Trophoblast cell (in vitro differentiated cells and primary cell): ENCODE data around the gene HSPB6. TPM values are rescaled to one million over a fixed set of nuclear protein-coding genes. Genes with fewer than 3 reads are reported as not detected.

ENCODE experiments used
- DNase-seq, 2 donors: peaks; one replicate each; pipeline ENCODE4 v3.0.0-alpha.2; 2016
- H2AFZ ChIP-seq: 2 replicates; pipeline ENCODE4 v1.6.1; 2013; ENCODE audit warnings: low read length, moderate library complexity, mild to moderate bottlenecking; ENCODE audit not compliant: insufficient read depth, poor library complexity
- H2AK5ac ChIP-seq: 2 replicates; pipeline ENCODE4 v1.6.1; 2013; ENCODE audit warnings: mild to moderate bottlenecking, low read length
- H2BK120ac ChIP-seq: 2 replicates; pipeline ENCODE4 v1.6.1; 2013; ENCODE audit warnings: low read length, mild to moderate bottlenecking, moderate library complexity; ENCODE audit not compliant: insufficient read depth, poor library complexity
- H2BK12ac ChIP-seq: 2 replicates; pipeline ENCODE4 v1.6.1; 2013; ENCODE audit warnings: mild to moderate bottlenecking, low read length, moderate library complexity
- H2BK5ac ChIP-seq: 2 replicates; pipeline ENCODE4 v1.6.1; 2013; ENCODE audit warnings: low read length, low read depth, moderate library complexity, mild to moderate bottlenecking; ENCODE audit not compliant: poor library complexity
- H3K14ac ChIP-seq: 2 replicates; pipeline ENCODE4 v1.6.1; 2013; ENCODE audit warnings: mild to moderate bottlenecking, low read length
- H3K18ac ChIP-seq: 2 replicates; pipeline ENCODE4 v1.6.1; 2013; ENCODE audit warnings: mild to moderate bottlenecking, low read length
- H3K23ac ChIP-seq: 2 replicates; pipeline ENCODE4 v1.6.1; 2013; ENCODE audit warnings: low read length
- H3K27ac ChIP-seq: 2 replicates; pipeline ENCODE4 v1.5.1; 2013; ENCODE audit warnings: low read depth, mild to moderate bottlenecking, inconsistent platforms, low read length, moderate library complexity
- H3K27me3 ChIP-seq: 2 replicates; pipeline ENCODE4 v1.6.1; 2013; ENCODE audit warnings: inconsistent platforms, mild to moderate bottlenecking, low read length, moderate library complexity; ENCODE audit not compliant: insufficient read depth
- H3K36me3 ChIP-seq, 2 experiments: 1 replicate in 1 of 2; 2 replicates in 1 of 2; pipeline ENCODE4 v1.6.1; 2013; ENCODE audit warnings: low read length in 2 of 2, mild to moderate bottlenecking in 2 of 2, moderate library complexity in 1 of 2; ENCODE audit not compliant: insufficient read depth in 2 of 2, control insufficient read depth in 1 of 2
- H3K4ac ChIP-seq: 2 replicates; pipeline ENCODE4 v1.6.1; 2013; ENCODE audit warnings: low read depth, mild to moderate bottlenecking, low read length, moderate library complexity
- H3K4me1 ChIP-seq, 2 experiments: 1 replicate in 1 of 2; 2 replicates in 1 of 2; pipeline ENCODE4 v1.6.1; 2013; ENCODE audit warnings: low read length in 2 of 2, mild to moderate bottlenecking in 2 of 2, moderate library complexity in 1 of 2; ENCODE audit not compliant: insufficient read depth in 2 of 2, control insufficient read depth in 1 of 2
- H3K4me2 ChIP-seq: 2 replicates; pipeline ENCODE4 v1.6.1; 2013; ENCODE audit warnings: inconsistent platforms, mild to moderate bottlenecking, low read length, moderate library complexity
- H3K4me3 ChIP-seq: 2 replicates; pipeline ENCODE4 v1.5.1; 2013; ENCODE audit warnings: mild to moderate bottlenecking, low read depth, low read length, inconsistent platforms
- H3K79me1 ChIP-seq: one replicate; pipeline ENCODE4 v1.6.1; 2013; ENCODE audit warnings: low read length
- H3K79me2 ChIP-seq: 2 replicates; pipeline ENCODE4 v1.6.1; 2013; ENCODE audit warnings: low read length, mild to moderate bottlenecking; ENCODE audit not compliant: control insufficient read depth, insufficient read depth, poor library complexity
- H3K9ac ChIP-seq: 2 replicates; pipeline ENCODE4 v1.6.1; 2013; ENCODE audit warnings: mild to moderate bottlenecking, low read length
- H3K9me3 ChIP-seq: 2 replicates; pipeline ENCODE4 v1.6.1; 2013; ENCODE audit warnings: low read depth, mild to moderate bottlenecking, control low read depth, inconsistent platforms, low read length; ENCODE audit not compliant: insufficient read depth
- H4K12ac ChIP-seq: 2 replicates; pipeline ENCODE4 v1.6.1; 2013; ENCODE audit warnings: low read depth, mild to moderate bottlenecking, low read length, moderate library complexity
- H4K8ac ChIP-seq: 2 replicates; pipeline ENCODE4 v1.6.1; 2013; ENCODE audit warnings: low read depth, mild to moderate bottlenecking, low read length, moderate library complexity
- H4K91ac ChIP-seq: one replicate; pipeline ENCODE4 v1.6.1; 2013; ENCODE audit warnings: low read depth, mild to moderate bottlenecking, low read length, moderate library complexity
- WGBS: extraction: QIAGEN DNeasy Blood & Tissue Kit; methylation state at CpG from one replicate; pipeline ENCODE4 v1.1.7; 2013; ENCODE audit warnings: missing lambda C conversion rate; ENCODE audit not compliant: insufficient read length, insufficient coverage; ENCODE audit errors: extremely low coverage; 5-methylcytosine and 5-hydroxymethylcytosine counted together
- polyA plus RNA-seq: library from polyadenylated mRNA; stranded (reverse); fragments of 200-250 nt; gene quantifications from 2 replicates; pipeline ENCODE4 v1.2.3, GENCODE V29; 2013

The HSPB6 gene, protein sequence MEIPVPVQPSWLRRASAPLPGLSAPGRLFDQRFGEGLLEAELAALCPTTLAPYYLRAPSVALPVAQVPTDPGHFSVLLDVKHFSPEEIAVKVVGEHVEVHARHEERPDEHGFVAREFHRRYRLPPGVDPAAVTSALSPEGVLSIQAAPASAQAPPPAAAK
- polyA plus RNA-seq: 6.1 and 6.9 TPM in 2 replicates

DNA sequence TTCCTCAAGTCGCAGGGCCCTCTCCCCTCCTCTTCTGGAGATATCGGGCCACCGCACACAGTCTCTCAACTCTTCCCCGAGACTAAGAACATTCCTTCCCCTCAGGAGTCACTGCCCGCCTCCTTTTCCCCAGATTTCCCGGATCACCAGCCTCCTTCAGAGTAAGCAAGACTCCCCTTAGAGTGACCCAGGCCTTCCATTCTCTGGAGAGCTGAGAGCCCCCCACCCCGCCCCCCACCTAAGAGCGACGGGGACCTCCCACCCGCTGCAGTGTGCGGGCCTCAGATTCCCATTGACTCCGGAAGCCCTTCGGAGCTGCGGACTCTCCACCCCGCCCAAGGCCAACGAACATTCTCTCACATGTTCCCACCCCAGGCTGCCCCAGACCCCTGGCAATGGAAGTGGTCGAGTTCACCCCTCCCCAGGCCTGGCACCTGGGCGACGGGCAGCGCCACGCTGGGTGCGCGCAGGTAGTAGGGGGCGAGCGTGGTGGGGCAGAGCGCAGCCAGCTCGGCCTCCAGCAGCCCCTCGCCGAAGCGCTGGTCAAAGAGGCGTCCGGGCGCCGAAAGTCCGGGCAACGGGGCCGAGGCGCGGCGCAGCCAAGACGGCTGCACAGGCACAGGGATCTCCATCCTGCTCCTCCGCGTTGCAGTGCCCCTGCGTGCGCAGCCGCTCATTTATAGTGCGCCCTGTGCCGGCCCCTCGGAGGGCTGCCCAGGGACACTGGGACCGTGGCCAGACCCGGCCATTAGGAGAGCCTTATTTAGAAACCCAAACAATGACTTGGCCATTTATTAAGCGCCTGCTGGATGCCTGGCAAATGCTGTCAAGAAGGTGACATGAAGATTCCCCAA lies at the start of gene HSPB6:
Gene HSPB6 (minus strand): TSS at position 653 of the 854 bp plus-strand sequence. CDS start 21 bp downstream, at position 632.
- no peak within 1 kb of the TSS for H3K23ac ChIP-seq
- peaks cover 41 to 42% of the 10 kb centered on the region in 2 experiments for H3K36me3 ChIP-seq
- H2AFZ ChIP-seq: peak within 1 kb of the TSS; percentile 58
- H3K4me3 ChIP-seq: no peak within 1 kb of the TSS
- peak within 1 kb of the TSS; percentile 69 for H3K4me2 ChIP-seq
- peak within 1 kb of the TSS; percentile 71 for H3K4ac ChIP-seq
- H3K9me3 ChIP-seq: peaks cover 4% of the 10 kb centered on the region
- peak within 1 kb of the TSS; percentile 85 for H3K18ac ChIP-seq
- peak within 1 kb of the TSS; percentile 93 for H2BK120ac ChIP-seq
- peak within 1 kb of the TSS; percentile 91 for H4K91ac ChIP-seq
- H2BK12ac ChIP-seq: peak within 1 kb of the TSS; percentile 83
- H3K27ac ChIP-seq: peak within 1 kb of the TSS; percentile 93
- no peak for DNase-seq
- peak within 1 kb of the TSS; percentile 88 for H2BK5ac ChIP-seq
- WGBS: no CpG with 5 or more reads among the region's 52 CpGs
- peaks cover 27% of the 10 kb centered on the region for H3K79me1 ChIP-seq
- H3K9ac ChIP-seq: peak within 1 kb of the TSS; percentile 64
- peaks cover 29 to 31% of the 10 kb centered on the region in 2 experiments for H3K4me1 ChIP-seq
- peak within 1 kb of the TSS; percentile 84 for H4K12ac ChIP-seq
- peak within 1 kb of the TSS; percentile 86 for H3K14ac ChIP-seq
- no peaks in the 10 kb centered on the region for H3K27me3 ChIP-seq
- H2AK5ac ChIP-seq: peak within 1 kb of the TSS; percentile 91
- peak within 1 kb of the TSS; percentile 87 for H4K8ac ChIP-seq
- peaks cover 6% of the 10 kb centered on the region for H3K79me2 ChIP-seq

DNA sequence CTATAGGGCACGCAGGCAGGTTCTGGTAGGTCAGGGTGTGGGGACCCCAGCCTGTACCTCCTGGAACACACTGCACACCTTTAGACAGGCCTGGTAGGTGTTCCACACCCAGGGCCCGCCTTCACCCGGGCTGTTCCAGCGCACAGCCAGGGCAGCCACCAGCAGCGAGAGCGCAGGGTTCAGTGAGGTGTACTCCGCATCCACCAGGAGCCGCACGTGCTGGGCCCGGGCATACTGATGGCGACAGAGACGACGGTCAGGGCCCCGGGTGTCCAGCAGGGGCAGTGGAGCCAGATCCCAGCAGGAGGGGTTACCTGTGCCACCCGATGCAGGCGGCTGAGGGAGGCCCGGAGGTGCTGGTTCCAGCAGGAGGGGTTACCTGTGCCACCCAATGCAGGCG lies 49.8 kb upstream of the HSPB6 start:
- Histone ChIP-seq H3K36me3 (no peaks in the 10 kb centered on the region), H3K4ac (no peak overlapping the region), H3K27me3 (no peaks in the 10 kb centered on the region), H3K18ac (no peak overlapping the region), H3K9ac (no peak overlapping the region), H3K79me1 (no peaks in the 10 kb centered on the region), H4K12ac (no peak overlapping the region), H3K23ac (no peak overlapping the region), H3K79me2 (no peaks in the 10 kb centered on the region), H2BK12ac (no peak overlapping the region), H3K27ac (no peak overlapping the region), H4K91ac (no peak overlapping the region), H2AFZ (no peak overlapping the region), H2AK5ac (no peak overlapping the region), H4K8ac (no peak overlapping the region), H3K4me3 (no peak overlapping the region), H3K9me3 (peaks cover 4% of the 10 kb centered on the region), H2BK120ac (no peak overlapping the region), H2BK5ac (no peak overlapping the region), H3K14ac (no peak overlapping the region), H3K4me1 (no peaks in the 10 kb centered on the region), H3K4me2 (no peak overlapping the region)
- WGBS: no CpG with 5 or more reads among the region's 18 CpGs
- no peak for DNase-seq

DNA sequence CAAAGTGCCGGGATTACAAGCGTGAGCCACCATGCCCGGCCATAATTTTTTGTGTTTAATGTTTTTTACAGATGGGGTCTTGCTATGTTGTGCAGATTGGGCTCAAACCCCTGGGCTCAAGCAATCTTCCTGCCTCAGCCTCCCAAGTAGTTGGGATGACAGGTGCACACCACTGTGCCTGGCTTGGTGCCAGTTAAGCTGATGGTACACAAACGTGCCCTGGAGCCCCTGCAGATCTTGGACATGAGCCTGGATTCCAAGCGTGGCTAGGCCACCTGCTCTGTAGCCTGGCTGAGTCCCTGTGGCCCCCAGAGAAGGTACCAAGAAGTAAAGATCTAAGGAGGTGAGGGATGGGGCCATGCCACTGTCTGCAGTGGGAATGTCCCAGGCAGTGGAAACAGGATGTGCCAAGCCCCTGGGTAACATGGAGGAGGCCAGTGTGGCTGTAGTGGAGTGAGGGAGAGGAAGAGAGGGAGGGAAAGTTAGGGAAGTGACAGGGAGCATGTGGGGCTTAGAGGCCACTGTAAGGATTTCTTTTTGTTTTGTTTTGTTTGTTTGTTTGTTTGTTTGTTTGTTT lies 48.8 kb upstream of the HSPB6 start:
- Histone ChIP-seq H3K18ac (no peak overlapping the region), H3K9ac (no peak overlapping the region), H3K4me1 (no peaks in the 10 kb centered on the region), H2AK5ac (no peak overlapping the region), H2BK5ac (no peak overlapping the region), H3K14ac (no peak overlapping the region), H2BK12ac (no peak overlapping the region), H4K91ac (no peak overlapping the region), H3K4ac (no peak overlapping the region), H3K27ac (no peak overlapping the region), H3K36me3 (no peaks in the 10 kb centered on the region), H3K23ac (no peak overlapping the region), H2BK120ac (no peak overlapping the region), H4K12ac (no peak overlapping the region), H3K27me3 (no peaks in the 10 kb centered on the region), H4K8ac (no peak overlapping the region), H3K79me2 (no peaks in the 10 kb centered on the region), H3K4me2 (no peak overlapping the region), H3K79me1 (no peaks in the 10 kb centered on the region), H3K9me3 (peaks cover 4% of the 10 kb centered on the region), H2AFZ (no peak overlapping the region), H3K4me3 (no peak overlapping the region)
- WGBS: no CpG with 5 or more reads among the region's 5 CpGs
- no peak for DNase-seq

DNA sequence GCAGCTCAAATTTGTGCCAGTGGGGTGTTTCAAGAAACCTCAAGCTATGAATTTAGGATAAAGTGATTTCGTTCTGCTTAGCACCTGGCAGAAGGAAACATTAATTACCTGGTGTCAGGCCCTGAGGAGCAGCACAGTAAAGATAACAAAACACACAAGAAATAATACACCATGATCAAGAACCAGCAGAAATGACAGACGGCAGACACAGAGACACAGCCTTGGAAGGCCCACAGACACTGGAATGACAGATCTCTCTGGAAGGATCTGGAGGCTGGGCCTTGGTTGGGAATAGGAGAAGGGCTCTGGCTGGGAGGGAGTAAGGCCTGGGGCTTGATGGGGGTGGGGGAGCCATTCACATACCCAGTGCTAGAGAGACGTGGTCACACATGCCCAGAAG lies 45.0 kb upstream of the HSPB6 start:
- no peak for DNase-seq
- Histone ChIP-seq H2BK12ac (no peak overlapping the region), H3K27ac (no peak overlapping the region), H3K14ac (no peak overlapping the region), H3K4me3 (no peak overlapping the region), H3K27me3 (peaks cover 6% of the 10 kb centered on the region), H3K9me3 (peaks cover 4% of the 10 kb centered on the region), H3K9ac (no peak overlapping the region), H2AFZ (no peak overlapping the region), H3K4me1 (peaks cover 0 to 3% of the 10 kb centered on the region in 2 experiments), H3K23ac (no peak overlapping the region), H4K8ac (no peak overlapping the region), H4K91ac (no peak overlapping the region), H3K18ac (no peak overlapping the region), H3K4ac (no peak overlapping the region), H2AK5ac (no peak overlapping the region), H4K12ac (no peak overlapping the region), H3K36me3 (no peaks in the 10 kb centered on the region), H3K79me1 (no peaks in the 10 kb centered on the region), H2BK5ac (no peak overlapping the region), H3K79me2 (no peaks in the 10 kb centered on the region), H2BK120ac (no peak overlapping the region), H3K4me2 (no peak overlapping the region)
- no CpG with 5 or more reads among the region's 3 CpGs for WGBS
